Dermis blood vessel endothelial cell (primary cell): ENCODE results near the gene KCNJ6. TPM values are rescaled to one million over a fixed set of nuclear protein-coding genes. Genes with fewer than 3 reads are reported as not detected.
A peak's percentile ranks its signal among the peaks of the same experiment; 100 is the strongest.
"Not testable (repeated sequence)": the region's sequence is repeated elsewhere in the genome, so short reads cannot be mapped to it uniquely, and the experiment has no call there.

Source experiments
- DNase-seq: peaks from one replicate; pipeline ENCODE4 v3.0.0; 2010
- total RNA-seq: library from RNA; depleted of rRNA; stranded (reverse); fragments of >200 nt; gene quantifications from 2 replicates; pipeline ENCODE4 v1.2.3, GENCODE V29; 2014

KCNJ6 gene
- total RNA-seq: under 0.01 TPM in 1 of 2 replicates, not detected in the other

DNA sequence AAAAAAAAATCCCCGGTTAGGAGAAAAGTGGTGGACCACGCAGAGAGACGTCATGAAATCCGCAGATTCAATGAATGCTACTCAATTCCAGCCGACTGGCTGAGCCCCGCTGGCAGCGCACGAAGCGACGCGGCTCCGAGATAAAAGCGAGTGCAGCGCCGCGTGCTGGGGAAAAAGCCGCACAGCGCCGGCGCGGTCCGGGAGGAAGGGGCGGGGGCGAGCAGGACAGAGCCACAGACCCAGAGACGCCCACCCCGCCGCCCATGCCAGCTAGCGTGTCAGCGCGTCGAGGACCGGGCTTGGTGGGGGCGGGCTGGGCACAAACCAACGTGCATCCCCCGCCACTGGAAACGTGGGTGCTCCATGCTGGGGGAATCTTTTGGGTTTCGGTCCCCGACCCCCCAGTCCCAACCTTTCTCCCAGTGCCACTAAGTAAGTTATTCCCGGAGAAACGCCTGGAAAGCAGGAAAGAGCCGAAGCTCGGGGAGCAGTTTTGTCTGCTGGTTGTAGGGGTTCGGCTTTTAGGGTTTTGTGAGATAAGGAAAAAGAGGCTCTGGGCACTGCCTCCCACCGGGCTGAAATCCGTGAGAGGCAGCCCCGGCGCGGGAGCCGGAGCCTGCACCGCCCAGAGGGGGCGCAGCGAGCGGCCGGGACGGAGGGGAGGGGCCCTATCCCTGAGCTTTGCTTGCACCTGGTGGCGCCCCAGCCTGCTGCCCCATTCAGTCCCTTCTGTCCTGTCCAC is at the start of gene KCNJ6:
KCNJ6 (minus strand) TSS at position 148 of the 742 bp plus-strand sequence. CDS start 75,775 bp downstream, outside the sequence.
- peak; percentile 67 for DNase-seq

- DNase-seq: no peak
Observed at GRCh38 chr21:37965088-37965805, 49.0 kb upstream of the KCNJ6 start.

DNA sequence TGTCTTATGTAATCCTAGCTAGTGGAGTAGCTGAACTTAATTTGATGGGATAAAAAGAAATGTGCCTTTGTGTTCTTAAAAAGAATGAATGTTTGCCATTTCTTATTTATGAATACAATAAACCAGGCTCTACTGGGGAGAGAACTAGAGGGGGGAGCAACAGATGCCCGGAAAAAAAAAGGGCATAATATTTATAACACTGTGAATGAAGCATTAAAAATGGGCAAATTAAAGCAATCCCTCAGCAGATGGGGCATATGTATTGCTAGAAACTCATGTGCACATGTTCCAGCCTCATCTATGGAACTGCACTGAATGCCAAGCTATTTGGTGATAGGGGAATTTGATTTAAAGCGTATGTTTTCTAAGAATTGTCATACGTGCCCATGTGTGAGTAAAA is 42.3 kb upstream of the KCNJ6 start:
- DNase-seq: no peak

DNA sequence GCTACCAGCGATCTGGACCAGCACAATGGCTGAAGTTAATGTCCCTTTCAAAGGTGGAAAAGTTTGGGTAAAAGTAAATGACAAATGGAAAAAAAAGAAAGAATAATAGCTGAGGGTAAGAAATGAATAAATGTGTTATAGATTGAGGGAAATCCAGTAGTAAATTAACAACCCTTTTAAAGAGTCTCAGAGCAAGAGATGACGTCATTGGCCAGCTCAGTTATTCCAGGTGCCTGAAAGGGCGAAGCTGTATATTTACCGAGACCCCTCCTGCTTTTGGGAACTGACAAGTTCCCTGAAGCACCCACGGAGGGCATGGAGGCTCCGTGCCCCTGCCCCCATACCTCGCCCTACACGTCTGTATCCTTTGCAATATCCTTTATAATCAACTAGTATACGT is 40.5 kb upstream of the KCNJ6 start:
- DNase-seq: no peak

DNA sequence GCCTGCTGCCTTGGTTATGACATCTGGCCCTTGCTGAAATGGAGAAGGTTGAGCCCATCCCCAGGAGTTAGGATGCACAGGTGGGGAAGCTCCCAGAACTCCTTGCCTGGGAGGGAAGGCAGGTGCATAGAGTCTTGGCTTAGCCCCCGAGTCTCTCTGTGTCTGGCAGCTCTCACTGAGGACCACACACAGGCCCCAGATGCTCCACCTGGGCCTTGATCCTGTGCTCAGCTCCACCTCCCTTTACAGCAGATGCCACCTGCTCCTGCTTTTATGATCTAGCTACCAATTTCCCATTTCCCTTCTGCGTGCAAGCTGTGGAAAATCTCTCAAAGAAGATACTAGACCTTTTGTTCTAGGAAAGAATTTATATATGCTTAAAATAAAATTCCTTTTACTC is 28.8 kb upstream of the KCNJ6 start:
- no peak for DNase-seq

DNA sequence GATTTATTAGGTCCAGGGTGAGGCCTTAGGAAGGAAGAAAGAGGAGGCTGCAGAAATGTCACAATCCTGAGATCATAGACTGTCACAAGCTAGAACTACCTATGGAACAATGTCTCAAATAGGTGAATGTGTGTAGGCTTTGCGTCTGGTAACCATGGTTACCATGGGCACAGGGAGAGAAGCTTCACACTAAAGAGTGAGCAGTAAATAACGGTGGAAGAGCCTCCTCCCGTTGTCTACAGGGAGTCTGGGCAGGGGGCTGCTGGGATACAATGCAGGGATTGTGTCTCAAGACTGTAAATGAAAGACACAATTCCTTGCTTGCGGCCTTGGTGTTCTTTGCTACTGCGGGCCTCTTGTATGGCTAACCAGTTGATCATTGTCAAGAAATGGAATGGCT is 28.2 kb upstream of the KCNJ6 start:
- DNase-seq: no peak

GRCh38 chr21:37940691-37941090 is 24.4 kb upstream of the KCNJ6 start:
- DNase-seq: no peak

GRCh38 chr21:37939838-37940237 is 23.6 kb upstream of the KCNJ6 start:
- no peak for DNase-seq

DNA sequence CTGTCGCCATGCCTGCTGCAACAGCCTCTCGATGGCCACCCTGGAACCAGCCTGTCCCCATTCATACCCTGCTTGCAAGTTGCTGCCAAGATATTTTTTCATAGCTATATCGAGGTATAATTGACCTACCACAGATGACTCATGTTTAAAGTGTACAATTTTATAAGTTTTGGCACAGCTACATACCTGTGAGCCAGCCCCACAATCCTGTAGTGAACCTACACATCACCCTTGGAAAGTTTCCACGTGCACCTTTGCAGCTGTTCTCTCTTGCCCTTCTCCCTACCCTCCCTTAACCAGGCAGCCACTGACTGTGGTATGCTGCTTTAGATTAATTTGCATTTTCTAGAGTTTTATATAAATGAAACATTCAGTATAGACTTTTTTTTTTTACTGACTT is 23.0 kb upstream of the KCNJ6 start:
- no peak for DNase-seq

GRCh38 chr21:37937668-37938067 is 21.4 kb upstream of the KCNJ6 start:
- no peak for DNase-seq

DNA sequence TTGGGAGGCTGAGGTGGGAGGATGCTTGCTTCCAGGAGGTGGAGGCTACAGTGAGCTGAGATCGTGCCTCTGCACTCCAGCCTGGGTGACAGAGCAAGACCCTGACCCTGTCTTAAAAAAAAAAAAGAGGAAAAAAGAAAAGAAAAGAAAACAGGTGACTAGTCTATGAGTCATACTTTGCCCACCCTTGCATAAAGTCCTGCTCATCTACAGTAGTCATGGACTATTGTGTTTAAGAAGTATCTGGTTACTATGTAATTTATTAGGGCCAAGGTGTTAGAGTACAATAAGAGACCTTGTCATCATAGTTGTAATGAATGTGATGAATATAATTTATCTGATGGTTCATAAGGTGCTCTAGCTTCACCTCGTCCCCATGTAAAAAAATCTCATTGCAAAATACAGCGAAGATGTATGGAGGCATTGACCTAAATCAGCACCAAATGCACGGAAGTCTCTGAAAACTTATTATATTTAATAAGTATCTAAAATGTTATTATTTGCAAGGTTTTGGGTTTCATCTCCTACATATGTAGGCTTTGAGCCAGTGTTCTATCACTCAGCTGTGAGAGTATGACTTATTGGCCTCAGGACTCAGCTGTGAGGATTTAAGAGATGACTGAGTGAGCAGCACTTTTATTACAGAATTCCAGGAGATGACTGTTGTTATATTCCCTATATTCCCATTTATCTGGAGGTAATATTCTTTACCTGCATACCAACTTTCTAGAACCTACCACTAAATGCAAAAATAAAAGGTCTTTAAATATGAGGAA is 19.9 kb upstream of the KCNJ6 start:
- no peak for DNase-seq

DNA sequence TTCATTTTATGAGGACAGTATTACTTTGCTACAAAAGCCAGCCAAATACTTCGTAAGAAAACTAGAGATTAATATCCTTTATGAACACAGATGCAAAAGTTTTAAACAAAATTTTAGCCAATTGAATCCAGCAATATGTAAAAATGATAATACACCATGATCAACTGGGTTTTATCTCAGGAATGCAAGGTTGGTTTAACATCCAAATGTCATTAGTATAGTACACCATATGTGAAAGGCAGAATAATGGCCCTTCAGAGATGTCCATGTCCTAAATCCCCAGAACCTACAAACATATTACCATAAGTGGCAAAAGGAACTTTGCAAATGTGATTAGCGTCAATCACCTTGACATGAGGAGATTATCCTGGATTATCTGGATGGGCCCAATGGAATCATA is 16.7 kb upstream of the KCNJ6 start:
- DNase-seq: no peak

DNA sequence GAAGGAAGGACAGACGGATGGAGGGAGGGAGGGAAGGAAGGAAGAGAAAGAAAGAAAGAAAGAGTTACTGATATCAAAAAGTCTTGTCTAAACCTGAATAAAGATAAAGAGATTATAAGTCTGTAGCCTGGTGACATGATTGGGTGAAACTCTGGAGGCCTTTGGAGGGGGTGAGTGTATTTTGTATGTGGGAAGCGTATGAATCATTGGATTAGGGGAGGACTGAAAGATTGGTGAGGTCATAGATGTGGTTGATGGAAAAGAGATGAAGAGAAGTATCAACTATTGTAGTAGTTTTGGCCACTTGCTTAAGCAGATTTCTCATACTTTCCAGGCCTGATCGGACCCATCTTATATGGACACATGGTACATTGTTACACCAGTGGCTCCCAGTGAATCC is 11.5 kb upstream of the KCNJ6 start:
- DNase-seq: no peak

- DNase-seq: no peak
Observed at GRCh38 chr21:37921091-37921490, 4.8 kb upstream of the KCNJ6 start.

GRCh38 chr21:37920302-37920701 is 4.0 kb upstream of the KCNJ6 start:
- DNase-seq: not testable (repeated sequence)

- no peak for DNase-seq
Observed at GRCh38 chr21:37917612-37918011, 1.4 kb upstream of the KCNJ6 start.

DNA sequence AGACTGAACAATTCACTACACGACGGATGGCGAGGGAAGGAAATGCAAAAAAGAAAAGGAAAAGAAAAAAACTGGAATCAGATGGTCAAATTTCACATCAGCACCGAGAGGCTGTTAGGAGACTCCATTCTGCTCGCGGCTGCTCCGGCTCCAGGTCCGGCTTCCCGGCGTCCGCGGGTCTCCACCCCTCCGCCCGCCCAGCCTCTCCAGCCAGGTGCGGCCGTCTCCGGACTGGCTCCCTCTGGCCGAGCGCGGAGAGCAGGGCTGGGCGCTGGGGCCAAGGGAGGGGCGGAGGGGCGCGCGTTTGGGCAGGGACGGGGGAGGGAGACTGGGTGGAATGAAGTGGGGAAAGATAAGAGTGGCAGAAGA is 332 bp downstream of the KCNJ6 start:
- no peak for DNase-seq

DNA sequence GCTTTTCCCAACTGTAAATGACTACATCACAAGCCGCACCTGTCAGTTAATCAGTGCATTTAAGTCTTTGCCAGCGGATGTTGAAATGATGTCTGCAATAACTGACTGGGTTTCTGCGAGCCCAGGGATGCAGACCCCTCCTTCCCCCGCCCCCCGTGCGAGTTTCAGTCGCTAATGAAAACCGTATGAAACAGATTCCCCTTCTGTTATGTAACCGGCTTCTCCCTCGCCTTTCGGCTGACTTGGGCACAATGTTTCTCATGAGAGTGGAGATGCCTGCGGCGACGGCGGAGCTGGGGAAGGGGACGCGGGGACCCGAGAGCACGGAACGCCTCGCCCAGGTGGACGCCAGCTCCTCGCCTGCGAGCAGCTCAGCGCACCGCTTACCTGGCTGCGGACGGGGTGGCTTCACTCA is 753 bp downstream of the KCNJ6 start:
- DNase-seq: no peak

DNA sequence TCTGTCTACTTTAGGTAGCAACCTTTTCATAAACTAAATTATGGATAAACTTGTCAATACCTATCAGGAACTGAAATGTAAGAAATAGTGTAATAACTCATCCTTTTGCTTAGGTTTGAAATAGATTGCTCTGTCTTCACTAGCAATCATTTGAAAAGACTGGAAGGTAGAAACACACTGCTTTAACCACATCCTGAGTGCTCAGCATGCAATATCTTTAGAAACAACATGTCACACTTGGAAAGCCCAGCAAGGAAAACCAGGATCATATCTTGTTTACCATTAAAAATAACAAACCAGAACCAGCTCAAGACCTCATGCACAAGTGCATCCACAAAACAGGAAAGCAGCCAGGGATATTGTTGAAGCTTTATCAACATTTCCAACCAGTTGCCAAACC is 3.6 kb downstream of the KCNJ6 start:
- no peak for DNase-seq

- DNase-seq: no peak
Observed at GRCh38 chr21:37909936-37910335, 6.3 kb downstream of the KCNJ6 start.

GRCh38 chr21:37908691-37909090 is 7.6 kb downstream of the KCNJ6 start:
- no peak for DNase-seq

DNA sequence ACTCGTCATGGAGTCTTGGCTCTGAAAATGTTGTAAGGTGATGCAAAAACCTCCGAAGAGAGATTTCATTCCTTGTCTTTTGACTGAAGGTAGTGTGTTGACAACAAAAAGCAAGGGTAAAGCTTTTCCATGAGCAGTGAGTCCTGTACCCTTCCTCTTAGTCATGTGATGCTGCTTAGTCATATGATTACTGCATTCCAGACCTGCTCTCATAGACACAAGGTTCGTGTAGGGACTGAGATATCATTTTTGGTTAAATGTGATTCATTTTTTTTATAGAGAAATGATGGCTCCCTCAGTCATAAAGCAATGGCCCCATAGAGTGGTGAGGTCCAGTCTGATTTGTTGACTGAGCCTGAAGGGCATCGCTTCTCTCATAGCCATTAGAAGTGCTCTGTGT is 9.2 kb downstream of the KCNJ6 start:
- no peak for DNase-seq

DNA sequence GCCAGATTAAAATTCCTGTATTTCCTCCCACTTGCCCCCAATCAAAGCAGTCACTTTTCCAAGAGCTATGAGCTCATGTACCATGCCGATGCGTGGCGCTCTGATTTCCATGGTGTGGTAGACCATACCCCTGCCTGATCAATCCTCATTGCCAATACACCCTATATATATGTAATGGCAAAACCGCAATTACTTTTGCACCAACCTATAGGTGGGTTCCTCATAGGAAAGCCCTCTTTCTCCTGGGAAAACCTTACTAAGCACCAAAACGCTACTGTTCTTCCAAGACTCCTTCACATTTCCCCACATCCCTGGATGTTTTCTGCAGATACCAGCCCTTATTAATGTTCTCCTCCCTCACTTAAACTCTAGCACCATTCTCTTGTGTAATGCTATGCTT is 11.0 kb downstream of the KCNJ6 start:
- DNase-seq: no peak

- DNase-seq: no peak
Observed at GRCh38 chr21:37904856-37905255, 11.4 kb downstream of the KCNJ6 start.
